H1 (cell line): ENCODE data around the gene PTTG1IP2. TPM values are rescaled to one million over a fixed set of nuclear protein-coding genes. Genes with fewer than 3 reads are reported as not detected.

Experiments
- CTCF ChIA-PET: fragments of 300-600 bp; sonication (Branson Sonifier 250); formaldehyde crosslinking; loops from one replicate; lab custom pipeline; 2021; ENCODE audit not compliant: partially characterized antibody; lab: Charles Lee
- POLR2A ChIA-PET: fragments of 300-600 bp; sonication (Branson Sonifier 250); formaldehyde crosslinking; loops from one replicate; lab custom pipeline; 2021; ENCODE audit warnings: inconsistent platforms; ENCODE audit not compliant: partially characterized antibody; lab: Charles Lee
- DNase-seq, 2 experiments: peaks; one replicate each; pipeline versions ENCODE4 v3.0.0 to v3.0.0-alpha.2; 2010 to 2022; ENCODE audit warnings: low spot score in 2 of 2, low read depth in 1 of 2, mixed read lengths in 1 of 2
- FAIRE-seq: peaks from 2 replicates; lab custom pipeline; 2011; peaks lifted over from hg19 to GRCh38; lab: Jason Lieb, UNC
- H2AFZ ChIP-seq: 2 replicates; pipeline ENCODE4 v1.8.1; 2012; ENCODE audit warnings: low read length, inconsistent platforms
- H2AK5ac ChIP-seq: 2 replicates; pipeline ENCODE4 v1.6.1; 2013; ENCODE audit warnings: low read depth, low read length
- H2BK120ac ChIP-seq: replicated peaks from 2 replicates; pipeline ENCODE3; 2013; ENCODE audit warnings: low read depth, low read length, inconsistent platforms
- H2BK12ac ChIP-seq: 2 replicates; pipeline ENCODE4 v1.6.1; 2013; ENCODE audit warnings: low read depth, low read length
- H2BK15ac ChIP-seq: 2 replicates; pipeline ENCODE4 v1.6.1; 2013; ENCODE audit warnings: low read length
- H2BK20ac ChIP-seq: 2 replicates; pipeline ENCODE4 v1.6.1; 2013; ENCODE audit warnings: low read length
- H2BK5ac ChIP-seq: 2 replicates; pipeline ENCODE4 v1.6.1; 2013; ENCODE audit warnings: low read depth, low read length
- H3K14ac ChIP-seq: 2 replicates; pipeline ENCODE4 v1.6.1; 2013; ENCODE audit warnings: inconsistent platforms; ENCODE audit not compliant: insufficient read length
- H3K18ac ChIP-seq: 2 replicates; pipeline ENCODE4 v1.6.1; 2013; ENCODE audit warnings: low read length; ENCODE audit errors: extremely low read depth
- H3K23ac ChIP-seq: 2 replicates; pipeline ENCODE4 v1.6.1; 2013; ENCODE audit warnings: inconsistent platforms; ENCODE audit not compliant: insufficient read length
- H3K23me2 ChIP-seq: 2 replicates; pipeline ENCODE4 v1.6.1; 2013; ENCODE audit warnings: low read depth, low read length
- H3K27ac ChIP-seq: 2 replicates; pipeline ENCODE4 v1.6.1; 2011; ENCODE audit warnings: low read depth, low read length, inconsistent platforms
- H3K27me3 ChIP-seq, 4 experiments: replicated peaks in 1 of 4; 1 replicate in 1 of 4; 2 replicates in 3 of 4; pipeline versions ENCODE4 v1.6.1 to v1.8.1; 2011 to 2013; ENCODE audit warnings: low read length in 3 of 4, mild to moderate bottlenecking in 3 of 4, inconsistent platforms in 2 of 4, mixed read lengths in 2 of 4, moderate library complexity in 1 of 4; ENCODE audit not compliant: control insufficient read depth in 3 of 4, insufficient read depth in 3 of 4; ENCODE audit errors: extremely low read depth in 1 of 4
- H3K36me3 ChIP-seq, 4 experiments: 2 replicates each; pipeline versions ENCODE4 v1.6.1 to v1.8.1; 2011 to 2013; ENCODE audit warnings: mild to moderate bottlenecking in 4 of 4, low read length in 3 of 4, moderate library complexity in 2 of 4, control low read depth in 1 of 4, inconsistent platforms in 1 of 4; ENCODE audit not compliant: insufficient read depth in 4 of 4, control insufficient read depth in 2 of 4
- H3K4ac ChIP-seq: replicated peaks from 2 replicates; pipeline ENCODE3; 2013; ENCODE audit warnings: low read length, low read depth, mixed read lengths, inconsistent platforms; ENCODE audit not compliant: insufficient read length
- H3K4me1 ChIP-seq, 4 experiments: replicated peaks in 1 of 4; 1 replicate in 1 of 4; 2 replicates in 3 of 4; pipeline versions ENCODE4 v1.6.1 to v1.8.1; 2011 to 2013; ENCODE audit warnings: low read length in 3 of 4, inconsistent platforms in 2 of 4, mixed read lengths in 1 of 4; ENCODE audit not compliant: insufficient read depth in 4 of 4, control insufficient read depth in 3 of 4
- H3K4me2 ChIP-seq, 2 experiments: 2 replicates each; pipeline versions ENCODE4 v1.6.1 to v1.8.1; 2011 to 2013; ENCODE audit warnings: low read depth in 2 of 2, low read length in 2 of 2, control low read depth in 1 of 2, inconsistent platforms in 1 of 2, mild to moderate bottlenecking in 1 of 2; ENCODE audit not compliant: insufficient read depth in 1 of 2
- H3K4me3 ChIP-seq, 4 experiments: fragments of 200-600, 300-600 bp in 1 of 4; sonication (generic), shearing (Covaris generic), sonication (Bioruptor Twin) in 1 of 4; 2 replicates each; pipeline versions ENCODE4 v1.5.1 to v1.8.1; 2011 to 2016; ENCODE audit warnings: low read length in 4 of 4, low read depth in 3 of 4, control low read depth in 2 of 4, inconsistent platforms in 2 of 4, mild to moderate bottlenecking in 2 of 4, mixed read lengths in 1 of 4, moderate library complexity in 1 of 4; ENCODE audit not compliant: insufficient read depth in 2 of 4; ENCODE audit errors: extremely low read depth in 1 of 4
- H3K56ac ChIP-seq: replicated peaks from 2 replicates; pipeline ENCODE3; 2013; ENCODE audit warnings: low read depth, mild to moderate bottlenecking, mixed read lengths, low read length, inconsistent platforms; ENCODE audit not compliant: insufficient read length
- H3K79me1 ChIP-seq: 2 replicates; pipeline ENCODE4 v1.6.1; 2013; ENCODE audit warnings: low read depth, low read length, control low read depth
- H3K79me2 ChIP-seq, 2 experiments: 2 replicates each; pipeline versions ENCODE4 v1.6.1 to v1.8.1; 2012 to 2013; ENCODE audit warnings: low read length in 2 of 2, mild to moderate bottlenecking in 2 of 2, inconsistent platforms in 1 of 2; ENCODE audit not compliant: insufficient read depth in 2 of 2, control insufficient read depth in 1 of 2
- H3K9ac ChIP-seq, 4 experiments: replicated peaks in 1 of 4; 1 replicate in 1 of 4; 2 replicates in 3 of 4; pipeline versions ENCODE4 v1.6.1 to v1.8.1; 2011 to 2013; ENCODE audit warnings: low read depth in 3 of 4, low read length in 3 of 4, control low read depth in 2 of 4, mild to moderate bottlenecking in 2 of 4, moderate library complexity in 2 of 4, inconsistent platforms in 1 of 4; ENCODE audit errors: extremely low read depth in 1 of 4
- H3K9me3 ChIP-seq, 2 experiments: 2 replicates each; pipeline versions ENCODE4 v1.6.1 to v1.8.1; 2012 to 2013; ENCODE audit warnings: mild to moderate bottlenecking in 2 of 2, moderate library complexity in 2 of 2, control low read depth in 1 of 2, inconsistent platforms in 1 of 2, low read depth in 1 of 2, low read length in 1 of 2, mixed read lengths in 1 of 2; ENCODE audit not compliant: insufficient read depth in 2 of 2
- H4K20me1 ChIP-seq, 2 experiments: replicated peaks in 1 of 2; 2 replicates each; pipeline versions ENCODE3 to v1.8.1; 2011 to 2013; ENCODE audit warnings: inconsistent platforms in 2 of 2, low read length in 2 of 2, mild to moderate bottlenecking in 1 of 2; ENCODE audit not compliant: insufficient read depth in 2 of 2, control insufficient read depth in 1 of 2
- H4K5ac ChIP-seq: 2 replicates; pipeline ENCODE4 v1.6.1; 2013; ENCODE audit warnings: low read length, low read depth, mixed read lengths, inconsistent platforms; ENCODE audit not compliant: insufficient read length
- H4K8ac ChIP-seq: 2 replicates; pipeline ENCODE4 v1.8.0; 2013; ENCODE audit warnings: mild to moderate bottlenecking, moderate library complexity, low read length, inconsistent platforms; ENCODE audit not compliant: insufficient read depth; ENCODE audit errors: extremely low read depth
- H4K91ac ChIP-seq: replicated peaks from 2 replicates; pipeline ENCODE3; 2013; ENCODE audit warnings: low read length, mixed read lengths, inconsistent platforms; ENCODE audit not compliant: insufficient read length
- WGBS, 2 experiments: shearing (Covaris generic) in 1 of 2; methylation state at CpG; one replicate each; pipeline versions ENCODE4 v1.1.6 to v1.1.7; 2013 to 2015; ENCODE audit warnings: low lambda C conversion rate in 2 of 2, mixed read lengths in 2 of 2, inconsistent platforms in 1 of 2, low coverage in 1 of 2, missing lambda C conversion rate in 1 of 2; ENCODE audit not compliant: insufficient replicate concordance in 2 of 2, insufficient coverage in 1 of 2, insufficient read length in 1 of 2; ENCODE audit errors: extremely low coverage in 1 of 2, missing lambda C conversion rate in 1 of 2; 5-methylcytosine and 5-hydroxymethylcytosine counted together
- polyA plus RNA-seq, 7 experiments: library from polyadenylated mRNA; depleted of rRNA in 3 of 7; stranded (reverse) in 5 of 7; unstranded in 2 of 7; fragments of >200 nt in 5 of 7; fragments of 200-250 nt in 2 of 7; gene quantifications; 1 replicate in 5 of 7; 2 replicates in 1 of 7; 4 replicates in 1 of 7; pipeline versions ENCODE4 v1.2.1 to v1.2.3, GENCODE V29; 2011 to 2013; ENCODE audit warnings: missing spikeins in 2 of 7, mixed read lengths in 2 of 7
- total RNA-seq: library from RNA; stranded (reverse); fragmentation: NEBNext Ultra II Directional; extraction: Animal tissue kit (Norgen Biotek cat#: 25700); gene quantifications from 2 replicates; pipeline ENCODE4 v1.2.1, GENCODE V29; 2021

Gene PTTG1IP2
- total and polyA plus RNA-seq, 2 of the 8 experiments (the other 6 are each of a cell fraction or from before 2014, with no cell fraction given): not detected

DNA sequence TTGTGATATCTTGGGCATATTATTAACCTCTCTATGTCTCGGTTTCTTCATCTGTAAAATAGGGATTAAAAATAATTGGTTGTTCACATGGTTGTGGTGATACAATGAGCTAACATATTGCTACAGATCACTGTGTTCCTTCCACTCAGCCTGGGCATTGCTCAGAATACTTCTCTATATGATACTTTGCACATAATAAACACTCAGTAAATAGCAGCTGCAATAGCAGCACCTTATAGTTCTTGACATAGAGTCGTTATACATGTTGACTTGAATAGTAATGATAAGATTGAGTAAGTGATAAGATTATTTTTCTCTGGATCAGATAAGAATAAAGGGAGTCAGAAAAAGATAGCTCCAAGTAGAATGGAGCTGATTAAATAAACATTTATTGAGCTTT, 42.3 kb downstream of the PTTG1IP2 start:
- no peak overlapping the region for H3K14ac ChIP-seq
- H3K79me1 ChIP-seq: no peaks in the 10 kb centered on the region
- no peak overlapping the region for H3K56ac ChIP-seq
- ChIA-PET POLR2A (no interaction called here), CTCF (interaction anchor here (0.9 to 1.9 kb wide), 4 partner anchors 8 to 57 kb away, joined by 4 to 6 read pairs (median 4); no protein-coding TSS in a partner anchor)
- no peaks in the 10 kb centered on the region for H3K36me3 ChIP-seq
- no peak overlapping the region for H4K91ac ChIP-seq
- no peaks in the 10 kb centered on the region for H3K79me2 ChIP-seq
- no peaks in the 10 kb centered on the region for H4K20me1 ChIP-seq
- H3K23me2 ChIP-seq: no peaks in the 10 kb centered on the region
- FAIRE-seq: no peak
- no peak overlapping the region for H3K9ac ChIP-seq
- no peak overlapping the region for H2BK120ac ChIP-seq
- WGBS, 2 experiments: 89% methylated on average over 2 of the region's 2 CpGs; no CpG with 5 or more reads in 1 of the 2 experiments
- DNase-seq: no peak
- H3K23ac ChIP-seq: no peak overlapping the region
- H2AK5ac ChIP-seq: no peak overlapping the region
- H3K27me3 ChIP-seq: no peaks in the 10 kb centered on the region
- no peak overlapping the region for H2AFZ ChIP-seq
- no peaks in the 10 kb centered on the region for H3K9me3 ChIP-seq
- no peak overlapping the region for H3K4me3 ChIP-seq
- no peak overlapping the region for H3K4me2 ChIP-seq
- H2BK15ac ChIP-seq: no peak overlapping the region
- no peak overlapping the region for H3K4ac ChIP-seq
- no peak overlapping the region for H4K5ac ChIP-seq
- no peak overlapping the region for H3K18ac ChIP-seq
- no peak overlapping the region for H2BK5ac ChIP-seq
- H3K27ac ChIP-seq: no peak overlapping the region
- no peak overlapping the region for H2BK12ac ChIP-seq
- H2BK20ac ChIP-seq: no peak overlapping the region
- H3K4me1 ChIP-seq: no peaks in the 10 kb centered on the region
- no peak overlapping the region for H4K8ac ChIP-seq
